BE2C (cell line): ENCODE results near the gene IFNA13.

Experiments
- DNase-seq: peaks from one replicate; pipeline ENCODE4 v3.0.0-alpha.2; 2020
- H3K27me3 ChIP-seq: fragments of 250-450 bp; sonication (Bioruptor Pico); 2 replicates; pipeline ENCODE4 v1.5.1; 2020; ENCODE audit warnings: mild to moderate bottlenecking
- H3K36me3 ChIP-seq: fragments of 250-450 bp; sonication (Bioruptor Pico); 2 replicates; pipeline ENCODE4 v1.5.1; 2020; ENCODE audit warnings: mild to moderate bottlenecking
- H3K4me1 ChIP-seq: fragments of 250-450 bp; sonication (Bioruptor Pico); 2 replicates; pipeline ENCODE4 v1.5.1; 2020
- H3K4me3 ChIP-seq: 2 replicates; pipeline ENCODE4 v1.5.1; 2011; ENCODE audit warnings: low read depth, low read length
- H3K9me3 ChIP-seq: fragments of 250-450 bp; sonication (Bioruptor Pico); 2 replicates; pipeline ENCODE4 v1.5.1; 2020
- TF ChIP-seq, protein P1 (sequence below): IDR thresholded peaks from 2 replicates; pipeline ENCODE4 v1.5.1; 2012; ENCODE audit warnings: mild to moderate bottlenecking, low read depth, low read length

IFNA13 gene

DNA sequence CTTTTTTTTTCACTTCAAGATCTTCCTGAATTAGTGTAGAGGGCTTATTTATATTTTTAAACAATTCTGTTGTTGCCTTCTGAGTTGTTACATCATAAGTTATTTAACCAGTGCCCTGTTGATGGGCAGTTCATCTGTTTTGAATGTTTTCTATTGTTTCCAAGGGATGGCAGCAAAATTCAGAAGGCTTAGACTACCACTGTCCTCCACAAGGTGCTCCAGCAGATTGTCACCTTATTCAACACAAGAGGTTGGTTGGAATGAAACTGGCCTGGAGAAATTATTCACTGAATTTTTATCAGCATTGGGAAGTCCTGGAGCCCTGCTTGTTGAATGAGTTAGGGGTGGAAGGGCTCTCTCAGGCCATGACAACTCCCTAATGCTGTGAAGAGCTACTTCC is 31.4 kb downstream of the IFNA13 start:
- Histone ChIP-seq H3K4me1 (peaks cover 6% of the 10 kb centered on the region), H3K9me3 (no peaks in the 10 kb centered on the region), H3K27me3 (peaks cover 4% of the 10 kb centered on the region; the same call in 1 of the 2 replicates), H3K4me3 (no peak overlapping the region), H3K36me3 (peaks cover 6% of the 10 kb centered on the region)
- no peak for DNase-seq
- TF ChIP-seq, protein P1, sequence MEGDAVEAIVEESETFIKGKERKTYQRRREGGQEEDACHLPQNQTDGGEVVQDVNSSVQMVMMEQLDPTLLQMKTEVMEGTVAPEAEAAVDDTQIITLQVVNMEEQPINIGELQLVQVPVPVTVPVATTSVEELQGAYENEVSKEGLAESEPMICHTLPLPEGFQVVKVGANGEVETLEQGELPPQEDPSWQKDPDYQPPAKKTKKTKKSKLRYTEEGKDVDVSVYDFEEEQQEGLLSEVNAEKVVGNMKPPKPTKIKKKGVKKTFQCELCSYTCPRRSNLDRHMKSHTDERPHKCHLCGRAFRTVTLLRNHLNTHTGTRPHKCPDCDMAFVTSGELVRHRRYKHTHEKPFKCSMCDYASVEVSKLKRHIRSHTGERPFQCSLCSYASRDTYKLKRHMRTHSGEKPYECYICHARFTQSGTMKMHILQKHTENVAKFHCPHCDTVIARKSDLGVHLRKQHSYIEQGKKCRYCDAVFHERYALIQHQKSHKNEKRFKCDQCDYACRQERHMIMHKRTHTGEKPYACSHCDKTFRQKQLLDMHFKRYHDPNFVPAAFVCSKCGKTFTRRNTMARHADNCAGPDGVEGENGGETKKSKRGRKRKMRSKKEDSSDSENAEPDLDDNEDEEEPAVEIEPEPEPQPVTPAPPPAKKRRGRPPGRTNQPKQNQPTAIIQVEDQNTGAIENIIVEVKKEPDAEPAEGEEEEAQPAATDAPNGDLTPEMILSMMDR, result no peak

DNA sequence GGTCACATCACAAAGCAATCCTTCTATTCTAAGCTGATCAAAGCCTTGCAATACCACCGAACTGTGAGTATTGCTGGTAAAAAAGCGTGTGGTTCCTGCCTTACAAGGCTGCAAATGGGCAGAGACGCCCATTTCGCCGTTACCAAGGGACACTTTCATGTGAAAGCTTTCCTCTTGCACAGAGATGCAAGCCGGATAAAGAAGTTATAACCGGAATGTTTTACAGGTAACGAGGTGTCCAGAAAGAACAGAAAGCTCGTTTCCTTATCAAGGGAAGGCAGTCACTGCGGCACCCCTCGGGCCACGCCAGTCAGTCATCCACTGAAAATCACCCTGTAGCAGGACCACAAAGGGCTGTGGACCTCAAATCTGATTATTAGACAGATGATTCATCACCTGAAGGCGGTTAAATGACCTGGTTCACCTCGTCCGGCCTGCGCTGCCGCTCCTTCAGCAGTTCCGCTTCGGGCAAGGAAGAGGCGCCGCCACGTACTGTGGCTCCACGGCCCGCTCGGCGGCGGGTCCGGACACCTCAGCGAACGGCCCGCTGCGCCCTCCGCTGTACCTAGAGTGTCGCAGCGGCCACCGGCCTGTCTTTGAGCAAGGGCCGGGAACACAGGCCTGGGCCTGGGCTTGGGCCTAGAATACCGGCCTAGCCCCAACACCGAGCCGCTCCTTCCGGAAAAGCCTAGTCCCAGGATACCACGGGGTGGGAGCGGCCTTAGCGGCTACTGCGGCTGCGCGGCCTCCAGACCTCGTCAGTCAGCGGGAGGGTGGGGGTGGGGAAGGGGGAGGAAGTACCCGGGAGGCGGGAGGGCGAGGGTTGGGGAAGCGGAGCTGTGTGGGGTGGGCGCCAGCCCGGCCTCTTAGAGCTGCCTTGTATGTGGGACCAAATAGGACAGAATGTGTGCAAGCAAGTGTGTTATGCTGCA is 32.9 kb downstream of the IFNA13 start, which contains the start of gene KLHL9:
TSS of gene KLHL9 (minus strand) at position 704 of the 932 bp plus-strand sequence. CDS start at position 159, 545 bp downstream.
- DNase-seq, result peak; percentile 93
- TF ChIP-seq, protein P1, result no peak
- H3K27me3 ChIP-seq, result peaks cover 4% of the 10 kb centered on the region; the same call in 1 of the 2 replicates
- no peaks in the 10 kb centered on the region for H3K9me3 ChIP-seq
- peaks cover 6% of the 10 kb centered on the region for H3K36me3 ChIP-seq
- H3K4me1 ChIP-seq, result peaks cover 6% of the 10 kb centered on the region
- peak within 1 kb of the TSS; percentile 98 for H3K4me3 ChIP-seq

DNA sequence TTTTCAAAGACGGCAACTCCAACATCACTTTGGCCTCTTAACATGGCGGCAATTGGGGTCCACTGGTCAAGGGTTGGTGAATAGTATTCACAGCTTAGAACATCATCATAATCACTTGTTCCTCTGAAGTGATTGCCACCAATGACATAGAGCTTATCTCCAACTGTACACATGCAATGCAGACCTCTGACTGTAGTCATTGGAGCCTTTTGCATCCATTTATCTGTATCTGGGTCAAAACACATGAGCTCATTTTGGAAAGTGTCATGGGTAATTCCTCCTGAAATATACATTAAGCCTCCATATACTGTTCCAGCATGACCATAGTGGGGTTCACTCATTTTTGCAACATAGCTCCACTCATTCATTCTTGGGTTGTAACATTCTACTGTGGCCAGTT is 34.6 kb downstream of the IFNA13 start:
- H3K36me3 ChIP-seq, result peaks cover 6% of the 10 kb centered on the region
- peaks cover 6% of the 10 kb centered on the region for H3K4me1 ChIP-seq
- DNase-seq, result no peak
- no peaks in the 10 kb centered on the region for H3K27me3 ChIP-seq
- no peaks in the 10 kb centered on the region for H3K9me3 ChIP-seq
- peak overlapping the region; percentile 17 for H3K4me3 ChIP-seq
- TF ChIP-seq, protein P1, result no peak

DNA sequence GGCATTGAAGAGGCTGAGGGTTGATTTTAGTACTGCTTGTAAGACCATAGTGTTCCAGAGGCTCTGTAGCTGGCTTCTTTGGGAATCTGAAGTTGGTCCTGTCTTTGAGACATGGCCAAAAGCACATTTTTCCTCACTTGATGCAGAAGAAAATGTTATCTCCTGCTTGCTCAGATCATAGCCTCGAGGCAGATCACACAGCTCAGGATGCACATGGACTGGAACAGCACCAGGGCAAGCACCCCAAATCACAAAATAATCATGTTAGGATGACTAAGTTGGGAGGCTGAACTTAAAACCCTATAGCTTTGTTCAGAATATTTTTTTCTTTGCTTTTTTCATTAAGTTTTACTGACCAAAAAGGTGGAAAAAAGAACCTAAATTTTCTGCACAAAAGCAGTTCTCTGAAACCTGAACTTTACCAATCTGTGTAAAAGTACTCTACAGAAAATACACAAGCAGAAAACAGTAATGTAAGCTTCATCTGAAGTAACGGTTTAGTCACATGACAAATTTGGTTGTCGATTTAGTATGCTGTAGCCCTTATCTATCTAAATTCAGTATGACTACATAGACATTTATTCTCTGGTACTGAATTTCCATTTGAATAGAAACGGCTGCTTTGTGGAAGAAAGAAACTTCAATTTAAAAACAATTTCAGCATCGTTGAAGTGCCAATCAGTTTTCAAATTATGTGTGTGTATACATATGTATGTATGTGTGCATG is 36.0 kb downstream of the IFNA13 start:
- TF ChIP-seq, protein P1, result no peak
- Histone ChIP-seq H3K36me3 (peaks cover 6% of the 10 kb centered on the region), H3K4me3 (peak overlapping the region; percentile 19), H3K9me3 (no peaks in the 10 kb centered on the region), H3K4me1 (peaks cover 6% of the 10 kb centered on the region), H3K27me3 (no peaks in the 10 kb centered on the region)
- DNase-seq, result peak; percentile 12

DNA sequence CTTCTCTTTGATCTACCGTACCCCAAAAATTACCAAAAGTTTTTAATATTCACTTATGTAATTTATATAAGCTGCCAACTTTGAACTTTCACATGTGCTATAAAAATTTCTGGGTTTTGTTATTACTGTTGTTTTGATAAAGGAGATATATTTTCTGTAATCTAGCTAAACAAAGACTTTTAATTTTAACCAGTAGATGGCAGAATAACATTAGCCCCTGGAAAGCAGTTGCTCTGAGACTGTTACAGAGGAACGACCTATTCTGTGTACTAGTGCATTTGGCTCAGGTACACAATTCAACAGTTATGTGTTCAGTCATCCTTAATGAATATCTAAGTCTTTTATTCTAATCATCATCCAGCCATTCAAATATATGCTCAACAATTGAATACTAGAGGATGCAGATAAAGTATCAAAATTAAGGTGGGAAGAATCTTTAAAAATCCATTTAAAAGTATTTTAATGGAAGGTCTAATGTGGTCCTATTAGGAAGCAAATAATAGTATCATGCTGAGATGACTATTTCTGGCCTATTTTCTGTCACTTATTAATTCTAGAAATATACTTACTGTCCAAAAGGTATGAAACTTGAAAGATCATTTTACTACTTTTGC is 41.2 kb downstream of the IFNA13 start:
- no peak for DNase-seq
- Histone ChIP-seq H3K4me3 (no peak overlapping the region), H3K9me3 (no peaks in the 10 kb centered on the region), H3K27me3 (no peaks in the 10 kb centered on the region), H3K36me3 (no peaks in the 10 kb centered on the region; the same call in 1 of the 2 replicates), H3K4me1 (no peaks in the 10 kb centered on the region; the same call in 1 of the 2 replicates)
- TF ChIP-seq, protein P1, result peak; percentile 72
